Gastroesophageal sphincter (tissue), 3 donors: ENCODE measurements around the gene ERG.

Source experiments
- CTCF ChIP-seq, 4 experiments: fragments of 200-600 bp in 2 of 4; fragments of 450-650 bp in 2 of 4; sonication (generic) in 1 of 4; IDR thresholded peaks; one replicate each; pipeline ENCODE4 v1.5.1; 2017 to 2019; ENCODE audit warnings: antibody characterized with exemption in 4 of 4, mild to moderate bottlenecking in 2 of 4, moderate library complexity in 2 of 4
- EP300 ChIP-seq: sonication (generic); formaldehyde crosslinking; IDR thresholded peaks from one replicate; pipeline ENCODE4 v1.6.1; 2017; ENCODE audit warnings: antibody characterized with exemption, mild to moderate bottlenecking
- POLR2A ChIP-seq, 2 donors: fragments of 450-650 bp; IDR thresholded peaks; one replicate each; pipeline ENCODE4 v1.6.1; 2017; ENCODE audit warnings: antibody characterized with exemption in 2 of 2, mild to moderate bottlenecking in 2 of 2, moderate library complexity in 1 of 2
- POLR2AphosphoS5 ChIP-seq: sonication (generic); formaldehyde crosslinking; IDR thresholded peaks from one replicate; pipeline ENCODE4 v1.6.1; 2017; ENCODE audit warnings: antibody characterized with exemption

- no peak for TF ChIP-seq CTCF (IDR thresholded peaks at IDR 0.05)
- TF ChIP-seq POLR2A (IDR thresholded peaks at IDR 0.05), result no peak
- TF ChIP-seq EP300, result no peak
- no peak for TF ChIP-seq POLR2AphosphoS5
Measured at GRCh38 chr21:38395581-38395980, 102.7 kb downstream of the ERG start.
